OCI-LY7 (cell line): ENCODE data around the gene TRPM7.

ENCODE experiments used
- EZH2phosphoT487 ChIP-seq: fragments of 200-600 bp; sonication (generic); IDR thresholded peaks from 2 replicates; pipeline ENCODE4 v1.6.1; 2018; ENCODE audit warnings: low read depth, borderline replicate concordance, mild to moderate bottlenecking, mixed run types, antibody characterized with exemption, low read length, moderate library complexity, mixed read lengths
- TF ChIP-seq, protein P1 (sequence below): fragments of 200-600 bp; sonication (generic); conservative IDR thresholded peaks from 2 replicates; pipeline ENCODE4 v1.5.1; 2014; ENCODE audit warnings: mild to moderate bottlenecking, antibody characterized with exemption, low read length, moderate library complexity, mixed read lengths

- TF ChIP-seq, protein P1, sequence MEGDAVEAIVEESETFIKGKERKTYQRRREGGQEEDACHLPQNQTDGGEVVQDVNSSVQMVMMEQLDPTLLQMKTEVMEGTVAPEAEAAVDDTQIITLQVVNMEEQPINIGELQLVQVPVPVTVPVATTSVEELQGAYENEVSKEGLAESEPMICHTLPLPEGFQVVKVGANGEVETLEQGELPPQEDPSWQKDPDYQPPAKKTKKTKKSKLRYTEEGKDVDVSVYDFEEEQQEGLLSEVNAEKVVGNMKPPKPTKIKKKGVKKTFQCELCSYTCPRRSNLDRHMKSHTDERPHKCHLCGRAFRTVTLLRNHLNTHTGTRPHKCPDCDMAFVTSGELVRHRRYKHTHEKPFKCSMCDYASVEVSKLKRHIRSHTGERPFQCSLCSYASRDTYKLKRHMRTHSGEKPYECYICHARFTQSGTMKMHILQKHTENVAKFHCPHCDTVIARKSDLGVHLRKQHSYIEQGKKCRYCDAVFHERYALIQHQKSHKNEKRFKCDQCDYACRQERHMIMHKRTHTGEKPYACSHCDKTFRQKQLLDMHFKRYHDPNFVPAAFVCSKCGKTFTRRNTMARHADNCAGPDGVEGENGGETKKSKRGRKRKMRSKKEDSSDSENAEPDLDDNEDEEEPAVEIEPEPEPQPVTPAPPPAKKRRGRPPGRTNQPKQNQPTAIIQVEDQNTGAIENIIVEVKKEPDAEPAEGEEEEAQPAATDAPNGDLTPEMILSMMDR, result no peak
- no peak for TF ChIP-seq EZH2phosphoT487
These were observed 140.0 kb downstream of the TRPM7 start, which contains the start of gene USP50 for GRCh38 chr15:50546566-50546965.
